Fibroblast of the aortic adventitia (primary cell): ENCODE data around the gene EIF3A. TPM values are rescaled to one million over a fixed set of nuclear protein-coding genes. Genes with fewer than 3 reads are reported as not detected.
"Not testable (repeated sequence)": the region's sequence is repeated elsewhere in the genome, so short reads cannot be mapped to it uniquely, and the experiment has no call there.

Experiments used
- DNase-seq: peaks from one replicate; pipeline ENCODE4 v3.0.0-alpha.2; 2010; ENCODE audit warnings: low read depth
- H3K4me3 ChIP-seq: 2 replicates; pipeline ENCODE4 v1.5.1; 2011; ENCODE audit warnings: low read depth, mild to moderate bottlenecking, control low read depth, low read length, moderate library complexity
- CTCF ChIP-seq: IDR thresholded peaks from 2 replicates; pipeline ENCODE4 v1.5.1; 2011; ENCODE audit warnings: mild to moderate bottlenecking, low read length, control low read depth, inconsistent platforms; ENCODE audit not compliant: insufficient read depth
- total RNA-seq: library from RNA; depleted of rRNA; stranded (reverse); fragments of >200 nt; gene quantifications from 2 replicates; pipeline ENCODE4 v1.2.3, GENCODE V29; 2012; ENCODE audit warnings: low replicate concordance

Gene EIF3A
- total RNA-seq, 1 donor, result 144 TPM

GRCh38 chr10:119029613-119030420 lies 50.8 kb downstream of the EIF3A start, which contains the start of gene NANOS1:
Gene NANOS1, plus strand, starts transcription at chr10:119029714. Its CDS starts 88 bp downstream, at chr10:119029802.
- peak within 1 kb of the TSS; percentile 63 for H3K4me3 ChIP-seq
- TF ChIP-seq CTCF, result no peak
- no peak for DNase-seq

- TF ChIP-seq CTCF, result peak; percentile 11
- DNase-seq, result peak; percentile 69
- peak overlapping the region; percentile 63 for H3K4me3 ChIP-seq
These were observed 51.6 kb downstream of the EIF3A start for GRCh38 chr10:119028900-119029612.

GRCh38 chr10:119028445-119028899 lies 52.1 kb downstream of the EIF3A start:
- not testable (repeated sequence) for DNase-seq
- peak overlapping the region; percentile 63 for H3K4me3 ChIP-seq

GRCh38 chr10:119026301-119027110 lies 54.1 kb downstream of the EIF3A start:
- DNase-seq, result peak; percentile 74
- no peak for TF ChIP-seq CTCF
- no peak overlapping the region for H3K4me3 ChIP-seq

- TF ChIP-seq CTCF, result no peak
- peak; percentile 15 for DNase-seq
- no peak overlapping the region for H3K4me3 ChIP-seq
These were observed 54.8 kb downstream of the EIF3A start for GRCh38 chr10:119025776-119026175.

GRCh38 chr10:119025336-119025735 lies 55.3 kb downstream of the EIF3A start:
- DNase-seq, result peak; percentile 68
- no peak overlapping the region for H3K4me3 ChIP-seq
- TF ChIP-seq CTCF, result no peak
